ENCODE measurements around the gene TRIM52.

GRCh38 chr5:181211208-181211607 lies 49.7 kb downstream of the TRIM52 start:
- TF ChIP-seq CTCF (IDR thresholded peaks at IDR 0.05) (no peak), POLR2A (IDR thresholded peaks at IDR 0.05) (no peak), EP300 (IDR thresholded peaks at IDR 0.05) (no peak)

All from ovary (tissue), 3 donors.